ENCODE measurements around the gene PCMT1. TPM values are rescaled to one million over a fixed set of nuclear protein-coding genes. Genes with fewer than 3 reads are reported as not detected.

The PCMT1 gene
- total and polyA plus RNA-seq, 9 of the 15 experiments (the other 6 are each of a cell fraction or from before 2014, with no cell fraction given) = 217 to 541 (median 327) TPM

DNA sequence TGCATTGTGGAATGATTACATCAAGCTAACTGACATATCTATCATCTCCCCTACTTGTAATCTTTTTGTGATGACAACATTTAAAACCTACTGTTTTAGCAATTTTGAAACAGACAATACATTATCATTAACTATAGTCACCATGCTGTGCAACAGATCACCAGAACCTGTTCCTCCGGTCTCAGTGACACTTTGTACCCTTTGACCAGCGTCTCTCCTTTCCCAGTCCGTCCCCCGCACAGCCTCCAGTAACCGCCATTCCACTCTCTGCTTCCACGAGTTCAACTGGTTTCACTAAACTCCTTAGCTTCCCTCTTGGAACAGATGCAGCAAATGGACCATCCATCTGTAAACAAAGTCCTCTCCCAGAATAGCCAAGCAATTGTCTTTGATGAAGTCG, 92.8 kb downstream of the PCMT1 start:
- Histone ChIP-seq H3K9me1 (ENCODE audit: control insufficient read depth, insufficient read depth, low read length) (no peaks in the 10 kb centered on the region), H3K36me3 (ENCODE audit: control insufficient read depth, insufficient read depth, low read length) (no peaks in the 10 kb centered on the region), H3K4me1 (replicated peaks in 1 of 2; ENCODE audit: control insufficient read depth in 2 of 2, insufficient read depth in 2 of 2, low read length in 2 of 2) (no peaks in the 10 kb centered on the region; a peak in 2 of 5 replicates), H4K20me1 (replicated peaks; ENCODE audit: control insufficient read depth, insufficient read depth, low read length) (peaks cover 17% of the 10 kb centered on the region), H3K27ac (ENCODE audit: extremely low read depth, low read depth, low read length) (no peak overlapping the region), H3K9me3 (replicated peaks; ENCODE audit: control insufficient read depth, insufficient read depth, low read depth, low read length) (no peaks in the 10 kb centered on the region), H3K27me3 (ENCODE audit: control insufficient read depth in 2 of 2, insufficient read depth in 2 of 2, low read length in 2 of 2) (peaks cover 24 to 72% of the 10 kb centered on the region in 2 experiments), H3K9ac (ENCODE audit: insufficient read depth in 1 of 2, low read depth in 2 of 2, low read length in 2 of 2) (no peak overlapping the region), H3K4me2 (ENCODE audit: insufficient read depth, low read length) (no peak overlapping the region), H2AFZ (ENCODE audit: low read depth, low read length) (no peak overlapping the region), H3K4me3 (no peak overlapping the region), H3K79me2 (ENCODE audit: control insufficient read depth, insufficient read depth, low read length) (no peaks in the 10 kb centered on the region)
- ChIA-PET CTCF (ENCODE audit: low intra/inter-chr PET ratio) (interaction anchor here (1.3 kb wide), 1 partner anchor 56 kb away, joined by 4 read pairs; the partner anchor contains the start of gene RAET1E), POLR2A (no interaction called here)
- ATAC-seq = no peak
- DNase-seq (ENCODE audit: extremely low read depth in 1 of 4, low spot score in 3 of 4) = no peak
- in situ Hi-C loops (cut with MboI) (loop anchor here (5.0 kb wide), 1 partner anchor 80 kb away; the partner anchor contains the start of gene RAET1G), intact Hi-C loops (cut with micrococcal nuclease) (loop anchor here (5.0 kb wide), 1 partner anchor 175 kb away; no protein-coding TSS in a partner anchor)
- 13% methylated on average over 7 of the region's 7 CpGs for WGBS (ENCODE audit: insufficient coverage, low coverage, missing lambda C conversion rate)
- BruUV-seq (replicated peaks) = no TSS peak
- FAIRE-seq = no peak
- no peak for TF ChIP-seq NRF1 (conservative IDR thresholded peaks at IDR 0.05 in 1 of 2, IDR thresholded peaks at IDR 0.05 in 1 of 2)
- TF ChIP-seq SRSF7 (optimal IDR thresholded peaks at IDR 0.05; ENCODE audit: low read depth, low read length) = no peak
- no peak for TF ChIP-seq GABPB1 (CRISPR knock-in tag; IDR thresholded peaks at IDR 0.05)
- TF ChIP-seq FOS (IDR thresholded peaks at IDR 0.05; ENCODE audit: extremely low read depth, insufficient read length) = no peak
- TF ChIP-seq, protein P1, sequence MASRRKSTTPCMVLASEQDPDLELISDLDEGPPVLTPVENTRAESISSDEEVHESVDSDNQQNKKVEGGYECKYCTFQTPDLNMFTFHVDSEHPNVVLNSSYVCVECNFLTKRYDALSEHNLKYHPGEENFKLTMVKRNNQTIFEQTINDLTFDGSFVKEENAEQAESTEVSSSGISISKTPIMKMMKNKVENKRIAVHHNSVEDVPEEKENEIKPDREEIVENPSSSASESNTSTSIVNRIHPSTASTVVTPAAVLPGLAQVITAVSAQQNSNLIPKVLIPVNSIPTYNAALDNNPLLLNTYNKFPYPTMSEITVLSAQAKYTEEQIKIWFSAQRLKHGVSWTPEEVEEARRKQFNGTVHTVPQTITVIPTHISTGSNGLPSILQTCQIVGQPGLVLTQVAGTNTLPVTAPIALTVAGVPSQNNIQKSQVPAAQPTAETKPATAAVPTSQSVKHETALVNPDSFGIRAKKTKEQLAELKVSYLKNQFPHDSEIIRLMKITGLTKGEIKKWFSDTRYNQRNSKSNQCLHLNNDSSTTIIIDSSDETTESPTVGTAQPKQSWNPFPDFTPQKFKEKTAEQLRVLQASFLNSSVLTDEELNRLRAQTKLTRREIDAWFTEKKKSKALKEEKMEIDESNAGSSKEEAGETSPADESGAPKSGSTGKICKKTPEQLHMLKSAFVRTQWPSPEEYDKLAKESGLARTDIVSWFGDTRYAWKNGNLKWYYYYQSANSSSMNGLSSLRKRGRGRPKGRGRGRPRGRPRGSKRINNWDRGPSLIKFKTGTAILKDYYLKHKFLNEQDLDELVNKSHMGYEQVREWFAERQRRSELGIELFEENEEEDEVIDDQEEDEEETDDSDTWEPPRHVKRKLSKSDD (conservative IDR thresholded peaks at IDR 0.05; ENCODE audit: low read length) = no peak
- no peak for TF ChIP-seq MTF1 (CRISPR knock-in tag; IDR thresholded peaks at IDR 0.05; ENCODE audit: borderline replicate concordance)
- TF ChIP-seq, protein P2, sequence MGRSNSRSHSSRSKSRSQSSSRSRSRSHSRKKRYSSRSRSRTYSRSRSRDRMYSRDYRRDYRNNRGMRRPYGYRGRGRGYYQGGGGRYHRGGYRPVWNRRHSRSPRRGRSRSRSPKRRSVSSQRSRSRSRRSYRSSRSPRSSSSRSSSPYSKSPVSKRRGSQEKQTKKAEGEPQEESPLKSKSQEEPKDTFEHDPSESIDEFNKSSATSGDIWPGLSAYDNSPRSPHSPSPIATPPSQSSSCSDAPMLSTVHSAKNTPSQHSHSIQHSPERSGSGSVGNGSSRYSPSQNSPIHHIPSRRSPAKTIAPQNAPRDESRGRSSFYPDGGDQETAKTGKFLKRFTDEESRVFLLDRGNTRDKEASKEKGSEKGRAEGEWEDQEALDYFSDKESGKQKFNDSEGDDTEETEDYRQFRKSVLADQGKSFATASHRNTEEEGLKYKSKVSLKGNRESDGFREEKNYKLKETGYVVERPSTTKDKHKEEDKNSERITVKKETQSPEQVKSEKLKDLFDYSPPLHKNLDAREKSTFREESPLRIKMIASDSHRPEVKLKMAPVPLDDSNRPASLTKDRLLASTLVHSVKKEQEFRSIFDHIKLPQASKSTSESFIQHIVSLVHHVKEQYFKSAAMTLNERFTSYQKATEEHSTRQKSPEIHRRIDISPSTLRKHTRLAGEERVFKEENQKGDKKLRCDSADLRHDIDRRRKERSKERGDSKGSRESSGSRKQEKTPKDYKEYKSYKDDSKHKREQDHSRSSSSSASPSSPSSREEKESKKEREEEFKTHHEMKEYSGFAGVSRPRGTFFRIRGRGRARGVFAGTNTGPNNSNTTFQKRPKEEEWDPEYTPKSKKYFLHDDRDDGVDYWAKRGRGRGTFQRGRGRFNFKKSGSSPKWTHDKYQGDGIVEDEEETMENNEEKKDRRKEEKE (IDR thresholded peaks at IDR 0.05; ENCODE audit: borderline replicate concordance in 1 of 2, control insufficient read depth in 1 of 2, low read depth in 2 of 2, low read length in 1 of 2) = no peak
- TF ChIP-seq PRDM10 (IDR thresholded peaks at IDR 0.05; ENCODE audit: partially characterized antibody) = no peak
- TF ChIP-seq, protein P3, sequence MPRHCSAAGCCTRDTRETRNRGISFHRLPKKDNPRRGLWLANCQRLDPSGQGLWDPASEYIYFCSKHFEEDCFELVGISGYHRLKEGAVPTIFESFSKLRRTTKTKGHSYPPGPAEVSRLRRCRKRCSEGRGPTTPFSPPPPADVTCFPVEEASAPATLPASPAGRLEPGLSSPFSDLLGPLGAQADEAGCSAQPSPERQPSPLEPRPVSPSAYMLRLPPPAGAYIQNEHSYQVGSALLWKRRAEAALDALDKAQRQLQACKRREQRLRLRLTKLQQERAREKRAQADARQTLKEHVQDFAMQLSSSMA (CRISPR knock-in tag; IDR thresholded peaks at IDR 0.05) = no peak
- TF ChIP-seq, protein P4, sequence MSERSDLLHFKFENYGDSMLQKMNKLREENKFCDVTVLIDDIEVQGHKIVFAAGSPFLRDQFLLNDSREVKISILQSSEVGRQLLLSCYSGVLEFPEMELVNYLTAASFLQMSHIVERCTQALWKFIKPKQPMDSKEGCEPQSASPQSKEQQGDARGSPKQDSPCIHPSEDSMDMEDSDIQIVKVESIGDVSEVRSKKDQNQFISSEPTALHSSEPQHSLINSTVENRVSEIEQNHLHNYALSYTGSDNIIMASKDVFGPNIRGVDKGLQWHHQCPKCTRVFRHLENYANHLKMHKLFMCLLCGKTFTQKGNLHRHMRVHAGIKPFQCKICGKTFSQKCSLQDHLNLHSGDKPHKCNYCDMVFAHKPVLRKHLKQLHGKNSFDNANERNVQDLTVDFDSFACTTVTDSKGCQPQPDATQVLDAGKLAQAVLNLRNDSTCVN (CRISPR knock-in tag; IDR thresholded peaks at IDR 0.05) = no peak
